NCI-H2171 treated with DMSO at 0.1 percent for 48 hours (cell line): ENCODE results near the gene CPT1A.

Experiments
- DNase-seq: peaks from one replicate; lab custom pipeline; 2025; lab: John Stamatoyannopoulos, UW

Gene CPT1A

GRCh38 chr11:68796801-68797200 lies 44.9 kb downstream of the CPT1A start:
- DNase-seq, result no peak

DNA sequence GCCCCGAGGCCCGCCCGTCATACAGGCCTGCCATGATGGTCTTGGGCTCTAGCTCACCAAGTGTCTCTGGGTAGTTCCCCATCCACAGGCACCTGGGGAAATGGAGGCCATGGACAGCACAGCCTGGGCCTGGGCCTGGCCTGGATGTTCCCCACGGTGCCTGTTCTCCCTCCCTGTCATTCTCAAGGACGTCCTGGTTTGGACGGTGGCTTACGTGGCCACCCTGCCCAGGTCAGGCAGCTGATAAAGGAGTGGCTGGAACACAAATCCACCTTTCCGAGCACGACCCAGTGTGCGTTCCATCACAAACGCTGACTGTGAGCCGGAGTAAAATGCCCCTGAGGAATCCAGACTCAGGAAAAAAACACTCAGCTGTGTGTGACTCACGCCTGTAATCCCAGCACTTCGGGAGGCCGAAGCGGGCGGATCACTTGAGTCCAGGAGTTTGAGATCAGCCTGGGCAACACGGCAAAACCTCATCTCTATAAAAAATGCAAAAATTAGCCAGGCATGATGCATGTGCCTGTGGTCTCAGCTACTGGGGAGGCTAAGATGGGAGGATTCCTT lies 49.2 kb downstream of the CPT1A start:
- DNase-seq, result no peak

DNA sequence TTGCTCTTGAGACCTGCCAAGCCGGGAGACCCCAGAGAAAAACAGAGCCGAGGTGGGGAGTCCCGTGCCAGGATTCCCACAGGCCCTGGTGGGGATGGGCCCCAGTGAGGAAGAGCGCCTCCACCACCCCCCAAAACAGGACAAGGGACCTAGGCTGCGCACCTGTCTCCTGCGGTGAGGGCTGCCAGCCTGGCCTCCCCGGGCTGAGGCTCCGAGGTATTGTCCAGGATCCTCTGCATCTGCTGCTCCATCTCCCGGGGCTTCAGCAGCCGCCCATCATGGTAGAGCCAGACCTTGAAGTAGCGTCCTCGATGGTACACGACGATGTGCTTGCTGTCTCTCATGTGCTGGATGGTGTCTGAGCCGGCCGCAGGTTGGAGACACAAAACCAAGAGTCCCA lies 57.1 kb downstream of the CPT1A start:
- DNase-seq, result no peak

GRCh38 chr11:68783216-68783821 lies 58.4 kb downstream of the CPT1A start:
- no peak for DNase-seq

DNA sequence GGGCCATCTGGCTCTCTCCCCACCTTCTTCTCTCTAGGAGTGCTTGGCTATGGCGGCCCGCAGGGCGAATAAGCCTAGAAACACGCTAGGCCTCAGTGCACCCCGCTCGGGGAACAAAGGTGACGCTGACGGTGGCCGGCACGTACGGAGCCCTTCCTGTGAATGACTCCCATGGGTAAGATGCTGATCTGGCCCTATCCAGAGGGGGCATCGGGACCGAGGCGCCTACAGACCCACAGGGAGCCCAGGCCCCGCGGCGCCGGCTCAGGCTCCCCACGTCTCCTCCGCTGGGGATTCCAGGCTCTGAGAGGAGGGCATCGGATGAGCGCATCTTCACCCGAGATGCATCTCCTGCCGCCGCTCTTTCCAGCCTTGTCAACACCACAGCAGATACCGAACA lies 59.0 kb downstream of the CPT1A start:
- no peak for DNase-seq

DNA sequence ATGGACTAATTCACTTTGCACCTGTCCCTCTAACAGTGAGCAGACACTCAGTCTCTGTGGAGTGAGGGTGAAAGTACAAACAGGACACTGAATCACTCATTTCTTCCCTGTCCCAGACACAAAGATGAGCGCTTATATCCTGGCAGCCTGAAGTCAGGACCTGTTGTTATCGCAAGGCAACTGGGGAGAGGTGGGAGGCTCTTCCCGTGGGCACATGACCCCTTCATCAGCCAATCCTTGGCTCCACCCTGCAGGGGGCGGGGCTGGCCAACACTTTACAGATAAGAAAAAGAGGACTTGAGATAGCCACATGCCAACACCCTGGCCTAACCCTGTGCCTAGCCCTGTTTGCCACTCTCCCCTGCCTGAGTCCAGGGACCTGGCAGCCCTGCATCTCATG lies 60.9 kb downstream of the CPT1A start:
- DNase-seq, result no peak

- no peak for DNase-seq
Measured at GRCh38 chr11:68778205-68778604, 63.5 kb downstream of the CPT1A start.

DNA sequence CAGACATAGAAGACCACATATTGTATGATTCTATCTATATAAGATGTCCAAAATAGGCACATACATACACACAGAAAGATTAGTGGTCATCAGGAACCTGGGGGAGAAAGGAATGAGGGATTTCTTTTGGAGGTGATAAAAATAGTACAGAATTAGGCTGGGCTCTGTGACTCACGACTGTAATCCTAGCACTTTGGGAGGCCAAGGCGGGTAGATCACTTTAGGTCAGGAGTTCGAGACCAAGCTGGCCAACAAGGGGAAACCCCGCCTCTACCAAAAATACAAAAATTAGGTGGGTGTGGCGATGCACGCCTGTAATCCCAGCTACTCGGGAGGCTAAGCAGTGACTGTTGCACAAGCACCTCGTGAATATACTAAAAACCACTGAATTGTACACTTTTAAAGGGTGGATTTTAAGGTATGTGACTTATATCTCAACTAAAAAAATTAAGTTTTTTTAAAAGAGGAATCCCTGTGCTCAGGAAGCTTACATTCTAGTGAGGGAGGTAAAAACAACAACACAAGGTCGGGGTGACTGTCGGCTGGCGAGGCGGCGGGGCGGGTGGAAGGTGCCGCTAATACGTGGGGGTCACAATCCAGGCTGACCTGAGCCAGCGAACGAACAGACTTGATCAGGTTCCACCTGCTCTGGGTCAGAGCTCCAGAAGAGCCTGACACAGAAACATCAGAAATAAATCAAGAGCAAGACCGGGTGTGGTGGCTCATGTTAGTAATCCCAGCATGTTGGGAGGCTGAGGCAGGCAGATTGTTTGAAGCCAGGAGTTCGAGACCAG lies 65.1 kb downstream of the CPT1A start:
- DNase-seq, result no peak

GRCh38 chr11:68775951-68776388 lies 65.7 kb downstream of the CPT1A start:
- DNase-seq, result no peak

GRCh38 chr11:68774194-68774585 lies 67.5 kb downstream of the CPT1A start:
- DNase-seq, result no peak

GRCh38 chr11:68773521-68774193 lies 68.1 kb downstream of the CPT1A start:
- DNase-seq, result no peak

DNA sequence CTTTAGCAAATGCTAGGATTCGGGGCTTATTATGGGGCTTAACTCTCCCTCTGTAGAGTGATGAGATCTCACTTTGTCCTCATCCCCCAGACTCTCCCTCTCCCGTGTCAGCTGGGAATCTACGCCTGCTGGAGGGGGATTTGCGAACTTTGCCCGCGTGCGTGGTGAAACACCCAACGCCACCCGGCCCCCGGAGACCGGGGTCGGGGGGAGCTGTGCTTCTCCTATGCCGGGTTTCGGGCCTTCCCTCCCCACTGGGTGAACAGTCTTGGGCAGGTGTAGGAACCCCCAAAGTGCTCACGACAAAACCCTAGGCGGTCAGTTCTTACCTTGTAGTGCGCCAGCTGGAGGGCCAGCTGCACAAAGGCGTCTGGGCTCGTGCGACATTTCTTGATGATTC lies 68.8 kb downstream of the CPT1A start:
- no peak for DNase-seq

DNA sequence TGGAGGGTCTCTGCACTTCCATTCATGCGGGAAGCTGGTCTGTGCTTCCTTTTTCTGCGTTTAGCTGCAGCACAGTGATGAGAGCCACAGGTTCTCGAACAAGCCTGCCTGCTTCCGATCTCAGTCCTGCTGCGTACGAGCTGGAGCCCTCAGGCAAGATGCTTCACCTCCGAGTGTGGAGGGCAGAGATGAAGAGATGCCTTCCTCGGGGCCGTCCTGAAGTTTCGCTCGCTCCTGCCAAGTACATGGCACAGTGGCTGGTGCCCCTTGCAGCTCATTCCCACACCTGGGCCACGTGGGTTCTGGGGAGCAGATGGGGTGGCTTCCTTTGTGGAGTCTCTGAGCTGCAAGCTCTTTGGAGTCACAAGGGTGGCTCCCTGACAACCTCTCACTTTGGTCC lies 70.9 kb downstream of the CPT1A start:
- DNase-seq, result no peak

DNA sequence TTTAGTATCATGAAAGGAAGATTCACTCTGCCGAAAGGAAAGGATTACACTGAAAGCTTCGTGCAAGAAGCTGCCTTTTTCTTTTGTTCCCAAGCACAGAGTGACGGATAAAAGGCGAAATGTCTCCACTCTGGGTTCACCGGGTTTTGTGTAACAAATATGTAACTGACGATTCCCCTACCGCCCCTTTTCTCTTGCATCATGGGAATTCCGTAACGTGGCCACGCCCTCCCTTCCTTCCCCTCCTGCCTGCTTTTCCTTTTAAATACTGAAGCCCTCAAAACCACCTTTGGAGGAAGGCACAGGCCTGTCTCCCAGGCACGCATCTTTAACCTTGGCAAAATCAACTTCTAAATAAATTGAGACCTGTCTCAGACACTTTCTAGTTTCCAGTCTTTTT lies 74.0 kb downstream of the CPT1A start:
- no peak for DNase-seq

DNA sequence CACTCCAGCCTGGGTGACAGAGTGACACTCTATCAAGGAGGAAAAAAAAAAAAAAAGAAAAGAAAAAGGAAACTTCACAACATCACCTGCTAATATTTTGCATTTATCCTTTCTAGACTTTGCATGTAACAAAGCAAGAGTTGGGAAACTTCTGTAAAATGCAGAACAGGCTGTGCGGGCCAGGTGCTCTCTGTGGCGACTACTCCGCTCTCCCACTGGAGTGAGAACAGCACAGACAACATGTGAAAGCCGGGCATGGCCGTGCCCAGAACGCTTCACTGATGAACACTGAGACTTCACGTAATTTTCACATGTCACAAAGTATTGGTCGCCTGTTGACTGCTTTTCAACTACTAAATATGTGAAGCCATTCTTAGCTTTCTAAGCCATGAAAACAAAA lies 74.9 kb downstream of the CPT1A start:
- DNase-seq, result no peak

DNA sequence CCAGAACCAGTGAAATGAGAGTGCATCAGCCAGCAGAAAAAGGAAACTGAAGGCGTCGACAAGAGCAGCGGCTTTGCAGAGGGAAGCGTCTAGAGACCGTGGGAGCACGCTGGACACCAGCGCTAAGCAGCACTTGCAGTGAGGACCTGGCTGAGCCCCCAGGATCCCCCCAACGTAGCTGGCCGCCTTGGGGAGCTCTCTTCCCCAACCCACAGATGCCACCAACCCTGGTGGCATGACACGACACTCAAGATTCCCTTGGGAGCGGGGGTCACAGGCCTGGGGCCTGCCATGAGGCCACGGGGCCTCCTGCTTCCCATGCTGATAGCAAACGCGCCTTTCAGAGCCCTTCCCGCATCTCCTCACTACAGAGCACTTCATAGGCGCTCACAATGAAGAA lies 77.0 kb downstream of the CPT1A start:
- no peak for DNase-seq

GRCh38 chr11:68763926-68764657 lies 77.6 kb downstream of the CPT1A start:
- no peak for DNase-seq

- DNase-seq, result no peak
Measured at GRCh38 chr11:68763181-68763721, 78.5 kb downstream of the CPT1A start.

- no peak for DNase-seq
Measured at GRCh38 chr11:68762481-68762880, 79.2 kb downstream of the CPT1A start.

GRCh38 chr11:68761801-68762200 lies 79.9 kb downstream of the CPT1A start:
- no peak for DNase-seq

GRCh38 chr11:68759991-68760390 lies 81.7 kb downstream of the CPT1A start:
- DNase-seq, result no peak

GRCh38 chr11:68757711-68758110 lies 84.0 kb downstream of the CPT1A start:
- no peak for DNase-seq
